ENCODE data around the gene MPND. TPM values are rescaled to one million over a fixed set of nuclear protein-coding genes. Genes with fewer than 3 reads are reported as not detected.

Gene MPND
- total RNA-seq, 2 donors from 2014 or later, result 12.5 to 18.2 TPM

GRCh38 chr19:4373601-4374497 is 30.5 kb downstream of the MPND start:
- no peak overlapping the region for H3K4me3 ChIP-seq
- DNase-seq (ENCODE audit: low spot score), result no peak
- peaks cover 53% of the 10 kb centered on the region for H3K4me1 ChIP-seq (replicated peaks)
- H3K27me3 ChIP-seq (replicated peaks; ENCODE audit: insufficient read depth), result no peaks in the 10 kb centered on the region
- 70% methylated on average over 25 of the region's 25 CpGs for WGBS
- H3K9me3 ChIP-seq, result no peaks in the 10 kb centered on the region
- intact Hi-C loops (cut with DNase I), result loop anchor here (2.0 kb wide), 1 partner anchor 23 kb away; no protein-coding TSS in a partner anchor
- H3K27ac ChIP-seq, result peak overlapping the region; percentile 61 to 70
- no peaks in the 10 kb centered on the region for H3K36me3 ChIP-seq
- TF ChIP-seq POLR2AphosphoS5 (IDR thresholded peaks at IDR 0.05), result no peak
- no peak for TF ChIP-seq POLR2A (IDR thresholded peaks at IDR 0.05)
- TF ChIP-seq CTCF (IDR thresholded peaks at IDR 0.05), result no peak

- DNase-seq (ENCODE audit: low spot score), result no peak
- H3K27me3 ChIP-seq (replicated peaks; ENCODE audit: insufficient read depth), result no peaks in the 10 kb centered on the region
- 54% methylated on average over 26 of the region's 27 CpGs for WGBS
- no peaks in the 10 kb centered on the region for H3K9me3 ChIP-seq
- H3K27ac ChIP-seq, result peak overlapping the region; percentile 61 to 70
- no peak for TF ChIP-seq CTCF (IDR thresholded peaks at IDR 0.05)
- TF ChIP-seq POLR2AphosphoS5 (IDR thresholded peaks at IDR 0.05), result no peak
- no peak for TF ChIP-seq POLR2A (IDR thresholded peaks at IDR 0.05)
- intact Hi-C loops (cut with DNase I), result no loop called here
- peaks cover 45% of the 10 kb centered on the region for H3K4me1 ChIP-seq (replicated peaks)
- no peak overlapping the region for H3K4me3 ChIP-seq
- H3K36me3 ChIP-seq, result no peaks in the 10 kb centered on the region
Observed at GRCh38 chr19:4374498-4375163, 31.3 kb downstream of the MPND start.

DNA sequence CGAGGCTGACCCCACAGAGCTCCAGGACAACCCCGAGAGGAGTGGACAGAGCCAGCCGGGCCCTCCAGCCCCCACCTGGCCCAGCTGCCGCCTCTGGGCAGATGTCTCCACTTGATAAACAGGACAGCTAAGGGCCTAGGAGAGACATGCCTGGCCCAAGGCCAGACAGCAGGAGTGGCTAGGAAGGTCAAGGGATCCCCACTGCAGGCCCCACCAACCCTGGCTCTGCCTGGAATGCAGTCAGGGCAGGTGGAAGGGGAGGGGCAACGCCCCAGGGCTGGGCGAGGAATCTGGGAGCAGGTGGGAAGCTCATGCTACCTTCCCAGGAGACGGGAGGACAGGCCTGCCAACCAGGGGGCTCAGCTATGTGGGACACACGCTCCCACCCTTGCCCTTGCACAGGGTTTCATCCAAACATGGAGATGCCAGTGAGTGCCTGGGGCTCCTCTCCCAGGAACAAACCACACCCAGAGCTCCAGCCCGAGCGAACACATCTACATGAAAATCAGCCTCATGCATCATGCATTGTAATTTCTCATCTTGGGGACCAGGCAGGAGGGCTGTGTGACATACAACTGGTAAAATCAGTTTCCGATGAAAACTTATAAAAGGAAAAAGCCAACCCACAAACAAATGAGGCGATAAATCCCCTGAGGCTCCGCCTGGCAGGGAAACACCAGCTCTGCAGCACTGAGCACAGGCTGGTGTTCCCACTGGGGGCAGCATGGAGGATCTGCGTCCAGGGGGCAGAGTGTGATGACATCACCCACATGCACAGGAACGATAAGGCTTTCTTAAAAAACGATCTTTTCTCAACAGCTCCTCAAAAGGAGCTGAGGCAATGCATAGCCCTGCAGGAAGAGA is 32.0 kb downstream of the MPND start:
- H3K4me3 ChIP-seq, result no peak overlapping the region
- no peaks in the 10 kb centered on the region for H3K9me3 ChIP-seq
- no peak for DNase-seq (ENCODE audit: low spot score)
- intact Hi-C loops (cut with DNase I), result no loop called here
- H3K36me3 ChIP-seq, result no peaks in the 10 kb centered on the region
- peaks cover 46% of the 10 kb centered on the region for H3K4me1 ChIP-seq (replicated peaks)
- no peak for TF ChIP-seq POLR2AphosphoS5 (IDR thresholded peaks at IDR 0.05)
- TF ChIP-seq CTCF (IDR thresholded peaks at IDR 0.05), result peak in 2 of 4 experiments; percentile 19 to 34
- TF ChIP-seq POLR2A (IDR thresholded peaks at IDR 0.05), result no peak
- 28% methylated on average over 16 of the region's 16 CpGs for WGBS
- no peaks in the 10 kb centered on the region for H3K27me3 ChIP-seq (replicated peaks; ENCODE audit: insufficient read depth)
- H3K27ac ChIP-seq, result peak overlapping the region; percentile 61 to 70

- TF ChIP-seq POLR2AphosphoS5 (IDR thresholded peaks at IDR 0.05) (no peak), POLR2A (IDR thresholded peaks at IDR 0.05) (no peak)
- no peak for DNase-seq (ENCODE audit: low spot score)
- peak overlapping the region in 1 of 2 donors; percentile 22 for H3K27ac ChIP-seq
- H3K27me3 ChIP-seq (replicated peaks; ENCODE audit: insufficient read depth), result no peaks in the 10 kb centered on the region
- H3K4me3 ChIP-seq, result no peak overlapping the region
- intact Hi-C loops (cut with DNase I), result no loop called here
- no peaks in the 10 kb centered on the region for H3K36me3 ChIP-seq
- WGBS, result 51% methylated on average over 16 of the region's 16 CpGs
- H3K9me3 ChIP-seq, result no peaks in the 10 kb centered on the region
- H3K4me1 ChIP-seq (replicated peaks), result peaks cover 48% of the 10 kb centered on the region
Observed at GRCh38 chr19:4376028-4376670, 32.8 kb downstream of the MPND start.
